ENCODE results near the gene RREB1.

RREB1 gene

GRCh38 chr6:7108196-7108963 lies 619 bp downstream of the RREB1 start:
- H3K4me3 ChIP-seq (ENCODE audit: low read length), result peak overlapping the region; percentile 96
- no peak for TF ChIP-seq CTCF (conservative IDR thresholded peaks at IDR 0.05; ENCODE audit: low read length)
- peak; percentile 57 for DNase-seq (ENCODE audit: low read depth)

GRCh38 chr6:7108964-7109836 lies 1.4 kb downstream of the RREB1 start:
- H3K4me3 ChIP-seq (ENCODE audit: low read length), result peak overlapping the region; percentile 96
- TF ChIP-seq CTCF (conservative IDR thresholded peaks at IDR 0.05; ENCODE audit: low read length), result no peak
- peak; percentile 80 for DNase-seq (ENCODE audit: low read depth)

- TF ChIP-seq CTCF (conservative IDR thresholded peaks at IDR 0.05; ENCODE audit: low read length), result no peak
- no peak for DNase-seq (ENCODE audit: low read depth)
- peak overlapping the region; percentile 96 for H3K4me3 ChIP-seq (ENCODE audit: low read length)
These were observed 2.5 kb downstream of the RREB1 start for GRCh38 chr6:7110092-7110792.

GRCh38 chr6:7111095-7111690 lies 3.4 kb downstream of the RREB1 start:
- DNase-seq (ENCODE audit: low read depth), result no peak
- no peak overlapping the region for H3K4me3 ChIP-seq (ENCODE audit: low read length)
- no peak for TF ChIP-seq CTCF (conservative IDR thresholded peaks at IDR 0.05; ENCODE audit: low read length)

DNA sequence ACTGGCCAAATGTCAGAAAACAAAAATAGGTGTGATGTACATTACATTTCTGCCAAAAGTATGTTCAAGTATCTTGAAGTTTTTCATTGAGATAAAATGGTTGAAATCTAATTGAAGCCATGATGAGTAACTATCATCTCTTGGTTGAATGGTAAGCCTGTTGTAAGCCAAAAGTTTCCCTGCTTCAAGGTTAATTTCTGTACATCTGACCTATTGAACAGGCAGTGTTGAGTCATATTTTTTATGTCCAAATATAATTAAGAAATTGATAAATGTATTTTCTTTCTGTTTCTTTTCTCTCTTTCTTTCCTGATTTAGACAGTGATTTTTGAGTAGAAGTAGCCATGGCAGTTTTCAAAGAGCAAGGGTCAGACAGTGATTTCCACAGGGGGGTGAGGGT lies 4.4 kb downstream of the RREB1 start:
- peak overlapping the region; percentile 18 for H3K4me3 ChIP-seq (ENCODE audit: low read length)
- no peak for TF ChIP-seq CTCF (conservative IDR thresholded peaks at IDR 0.05; ENCODE audit: low read length)
- no peak for DNase-seq (ENCODE audit: low read depth)

DNA sequence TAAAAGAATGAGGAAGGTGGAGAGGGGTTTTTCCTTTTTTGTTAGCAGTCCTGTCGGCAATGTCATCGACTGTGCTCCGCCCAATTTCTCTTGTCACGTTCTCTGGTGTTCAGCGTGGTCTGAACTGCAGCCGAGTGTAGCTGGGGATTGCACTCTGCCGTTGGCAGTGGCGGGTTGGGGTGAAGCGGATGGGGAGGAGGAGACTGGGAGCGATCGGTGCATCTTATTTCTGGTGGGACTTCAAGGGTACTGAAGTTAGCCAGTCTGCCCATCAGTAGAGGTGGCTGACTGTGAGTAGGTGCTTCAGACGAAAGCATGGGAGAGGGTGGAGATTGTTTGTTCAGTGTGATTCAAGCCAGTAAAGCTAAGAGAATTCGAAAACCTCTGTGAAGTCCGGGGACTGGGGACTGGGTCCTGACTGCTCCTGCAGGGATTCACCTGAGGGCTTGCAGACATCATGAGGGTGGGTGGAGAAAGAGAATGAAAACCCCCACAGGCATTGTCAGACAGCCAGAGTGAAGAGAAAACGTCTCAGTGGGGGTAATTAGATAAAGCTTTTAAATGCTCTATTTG lies 5.1 kb downstream of the RREB1 start:
- peak overlapping the region; percentile 33 for H3K4me3 ChIP-seq (ENCODE audit: low read length)
- TF ChIP-seq CTCF (conservative IDR thresholded peaks at IDR 0.05; ENCODE audit: low read length), result no peak
- DNase-seq (ENCODE audit: low read depth), result no peak

All from AG10803 (cell line).